GM18505 (cell line): ENCODE data around the gene E4F1.

ENCODE experiments used
- ATAC-seq: cut with Tn5 transposase; IDR thresholded peaks from one replicate; pipeline ENCODE4 v1.9.1; 2021; ENCODE audit not compliant: unreplicated experiment
- POLR2A ChIP-seq: IDR thresholded peaks from 4 replicates; pipeline ENCODE4 v1.6.1; 2011; ENCODE audit warnings: borderline replicate concordance; ENCODE audit not compliant: insufficient read depth, insufficient read length; ENCODE audit errors: extremely low read depth

Gene E4F1

GRCh38 chr16:2213817-2214718 lies 9.3 kb upstream of the E4F1 start:
- TF ChIP-seq POLR2A, result no peak
- ATAC-seq, result peak; percentile 13

GRCh38 chr16:2214719-2214968 lies 8.7 kb upstream of the E4F1 start, which contains the start of gene PGP:
PGP (minus strand) TSS chr16:2214840; CDS start chr16:2214777, 63 bp downstream.
- peak; percentile 37 for TF ChIP-seq POLR2A
- ATAC-seq, result peak; percentile 85

GRCh38 chr16:2216330-2216729 lies 7.1 kb upstream of the E4F1 start:
- no peak for TF ChIP-seq POLR2A
- ATAC-seq, result no peak

- ATAC-seq, result peak; percentile 23
- TF ChIP-seq POLR2A, result no peak
Measured at GRCh38 chr16:2223942-2224486, 623 bp downstream of the E4F1 start.

DNA sequence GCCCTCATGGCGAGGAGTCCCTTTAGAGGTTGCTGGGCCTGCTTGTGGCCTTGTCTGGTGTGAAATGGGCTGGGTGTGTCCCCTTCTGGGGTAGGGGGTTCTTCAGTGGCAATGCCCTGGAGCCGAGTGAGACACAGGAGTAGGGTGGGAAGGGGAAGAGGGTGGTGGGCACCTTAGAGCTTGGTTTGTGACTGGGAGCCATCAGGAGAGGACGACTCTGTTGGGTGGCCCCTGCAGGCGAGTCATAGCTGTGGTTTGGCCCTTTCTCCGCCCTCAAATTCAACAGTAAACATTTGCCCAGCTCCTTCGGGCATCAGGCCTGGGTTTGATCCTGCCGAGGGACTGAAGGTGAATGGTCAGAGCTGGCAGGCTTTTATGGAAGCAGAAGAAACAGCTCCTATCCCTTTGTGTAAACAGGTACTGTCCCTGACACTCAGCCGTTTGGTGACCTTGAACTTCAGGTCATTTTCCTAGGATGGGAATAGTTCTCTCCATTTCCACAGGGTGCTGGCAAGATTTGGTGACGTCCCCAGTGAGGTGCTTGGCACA lies 2.9 kb downstream of the E4F1 start:
- no peak for TF ChIP-seq POLR2A
- ATAC-seq, result no peak

DNA sequence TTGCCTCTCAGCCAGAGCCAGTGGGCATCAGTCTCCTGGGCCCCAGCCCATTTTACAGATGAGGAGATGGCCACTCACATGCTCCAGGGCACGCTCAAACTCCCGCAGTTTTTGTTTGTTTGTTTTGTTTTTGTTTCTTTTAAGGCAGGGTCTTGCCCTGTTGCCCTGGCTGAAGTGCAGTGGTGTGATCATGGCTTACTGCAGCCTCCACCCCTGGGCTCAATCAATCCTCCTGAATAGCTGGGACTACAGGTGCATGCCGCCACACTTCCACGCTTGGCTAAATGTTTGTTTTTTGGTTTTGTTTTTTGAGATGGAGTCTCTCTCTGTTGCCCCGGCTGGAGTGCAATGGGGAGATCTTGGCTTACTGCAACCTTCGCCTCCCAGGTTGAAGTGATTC lies 3.5 kb downstream of the E4F1 start:
- ATAC-seq, result no peak
- TF ChIP-seq POLR2A, result no peak

- TF ChIP-seq POLR2A, result no peak
- ATAC-seq, result no peak
Measured at GRCh38 chr16:2228161-2228824, 4.9 kb downstream of the E4F1 start.

GRCh38 chr16:2229091-2229490 lies 5.7 kb downstream of the E4F1 start:
- no peak for ATAC-seq
- no peak for TF ChIP-seq POLR2A

- no peak for ATAC-seq
- no peak for TF ChIP-seq POLR2A
Measured at GRCh38 chr16:2229632-2230250, 6.3 kb downstream of the E4F1 start.

DNA sequence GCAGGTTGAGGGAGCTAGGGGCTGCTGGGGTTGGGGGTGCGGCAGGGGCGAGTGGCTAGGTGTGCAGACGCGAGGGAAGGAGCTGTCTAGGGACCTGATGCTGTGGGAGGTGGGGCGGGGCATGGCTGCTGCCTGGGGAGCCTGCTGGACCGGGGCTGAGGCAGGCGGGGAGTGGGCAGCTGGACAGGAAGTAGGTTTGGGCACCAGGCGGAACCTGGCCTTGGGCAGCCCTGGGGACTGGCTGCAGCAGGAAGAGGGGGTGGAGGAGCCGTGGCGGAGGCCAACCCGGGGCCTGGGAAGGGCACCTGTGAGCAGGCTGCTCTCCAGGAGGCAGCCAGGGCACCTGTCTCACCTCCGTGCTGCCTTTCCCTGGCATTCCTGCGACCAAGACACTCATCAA lies 7.0 kb downstream of the E4F1 start:
- no peak for ATAC-seq
- no peak for TF ChIP-seq POLR2A

GRCh38 chr16:2231016-2231931 lies 7.9 kb downstream of the E4F1 start:
- TF ChIP-seq POLR2A, result no peak
- no peak for ATAC-seq
